Brain pericyte (primary cell): ENCODE data around the gene NKX2-8.
"Not testable (repeated sequence)": the region's sequence is repeated elsewhere in the genome, so short reads cannot be mapped to it uniquely, and the experiment has no call there.

Experiments used
- DNase-seq: peaks from one replicate; pipeline ENCODE4 v3.0.0-alpha.2; 2012; ENCODE audit warnings: low read depth, low spot score

NKX2-8 gene

GRCh38 chr14:36580141-36580855 lies 2.1 kb downstream of the NKX2-8 start:
- DNase-seq = no peak

- no peak for DNase-seq
Observed at GRCh38 chr14:36579573-36580140, 2.8 kb downstream of the NKX2-8 start.

- no peak for DNase-seq
Observed at GRCh38 chr14:36579001-36579555, 3.3 kb downstream of the NKX2-8 start.

GRCh38 chr14:36570065-36570464 lies 12.3 kb downstream of the NKX2-8 start:
- DNase-seq = no peak

- no peak for DNase-seq
Observed at GRCh38 chr14:36556811-36557433, 25.5 kb downstream of the NKX2-8 start.

GRCh38 chr14:36555998-36556743 lies 26.2 kb downstream of the NKX2-8 start:
- DNase-seq = no peak

- DNase-seq = no peak
Observed at GRCh38 chr14:36553656-36554260, 28.7 kb downstream of the NKX2-8 start.

GRCh38 chr14:36550899-36551298 lies 31.5 kb downstream of the NKX2-8 start:
- no peak for DNase-seq

- DNase-seq = not testable (repeated sequence)
Observed at GRCh38 chr14:36544280-36544679, 38.1 kb downstream of the NKX2-8 start.

- no peak for DNase-seq
Observed at GRCh38 chr14:36538051-36538450, 44.4 kb downstream of the NKX2-8 start.
